Right lobe of liver (tissue), 4 donors: ENCODE results near the gene RAB36.

ENCODE experiments used
- CTCF ChIP-seq, 4 donors: fragments of 200-600 bp in 3 of 4; fragments of 450-650 bp in 1 of 4; IDR thresholded peaks; one replicate each; pipeline versions ENCODE4 v1.5.1 to v1.8.0; 2016 to 2022; ENCODE audit warnings: antibody characterized with exemption in 4 of 4, mild to moderate bottlenecking in 2 of 4
- POLR2A ChIP-seq: fragments of 450-650 bp; IDR thresholded peaks from one replicate; pipeline ENCODE4 v1.6.1; 2017; ENCODE audit warnings: antibody characterized with exemption, mild to moderate bottlenecking
- donor health status: DM: no; HTN: no; CAD: no.
- donor health status: DM: no; HTN: no; CAD: no.
- donor health status: DM: no; HTN: yes; CAD: no.

DNA sequence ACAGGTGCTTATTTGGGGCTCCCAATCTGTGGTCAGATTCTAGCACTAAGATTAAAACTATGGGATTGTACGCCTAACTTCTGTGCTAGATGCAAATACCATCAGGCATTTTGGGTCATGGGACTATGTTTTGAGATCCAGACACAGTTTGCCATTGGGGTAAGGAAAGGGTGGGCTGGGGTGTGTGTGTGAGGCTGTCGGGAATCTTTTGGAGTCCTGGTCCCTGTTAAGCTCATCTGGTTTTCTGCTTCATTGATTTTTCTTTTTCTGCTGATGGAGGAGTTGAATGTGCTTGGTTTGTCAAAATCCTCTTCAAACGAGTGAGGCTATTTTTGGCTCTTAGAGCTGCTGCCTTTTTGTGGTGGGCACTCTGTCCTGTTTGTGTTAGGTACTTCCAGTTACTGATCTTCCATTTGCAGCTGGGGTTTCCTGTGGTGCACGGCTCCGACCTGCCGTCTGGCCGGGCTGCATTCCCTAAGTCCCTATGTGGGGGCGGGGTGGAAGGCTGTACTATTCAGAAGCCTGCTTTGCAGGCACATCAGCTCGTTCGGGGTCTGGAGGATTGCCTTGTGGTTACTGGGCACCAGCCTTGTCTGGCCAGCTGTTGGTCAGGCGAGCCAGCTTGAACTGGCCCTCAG, 37.9 kb downstream of the RAB36 start:
- TF ChIP-seq CTCF (IDR thresholded peaks at IDR 0.05) (no peak), POLR2A (no peak)
